ENCODE results near the gene EPHB2.

EPHB2 gene

DNA sequence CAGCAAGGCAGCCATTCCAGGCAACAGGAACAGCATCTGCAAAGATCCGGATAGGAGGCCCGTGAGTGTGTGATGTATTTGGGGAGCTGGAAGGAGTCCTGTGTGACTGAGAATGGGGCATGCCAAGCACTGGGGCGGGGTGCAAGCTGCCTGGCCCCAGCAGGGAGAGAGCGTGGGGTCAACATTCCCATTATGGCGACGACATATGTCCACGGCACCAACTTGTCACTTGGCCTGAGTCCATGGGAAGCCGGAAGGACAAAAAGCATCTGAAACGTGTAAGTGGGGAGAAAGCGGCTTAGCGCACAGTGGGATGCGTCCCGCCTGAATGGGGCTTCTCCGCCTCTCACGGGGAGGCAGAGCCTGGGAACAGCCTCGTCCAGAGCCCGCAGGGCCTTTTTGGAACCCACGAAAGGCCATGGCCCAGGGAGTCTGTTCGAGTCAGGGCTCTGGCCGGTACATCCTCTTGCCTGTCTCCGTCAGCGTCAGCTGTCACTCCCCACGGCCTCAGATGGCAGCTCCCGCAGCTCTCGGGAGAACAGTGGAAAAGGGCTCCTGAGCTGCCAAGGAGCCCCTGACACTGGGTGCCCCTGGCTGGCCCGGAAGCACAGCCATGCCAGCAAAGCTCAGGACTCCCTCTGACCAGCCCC lies 12.4 kb downstream of the EPHB2 start:
- no peak for DNase-seq

DNA sequence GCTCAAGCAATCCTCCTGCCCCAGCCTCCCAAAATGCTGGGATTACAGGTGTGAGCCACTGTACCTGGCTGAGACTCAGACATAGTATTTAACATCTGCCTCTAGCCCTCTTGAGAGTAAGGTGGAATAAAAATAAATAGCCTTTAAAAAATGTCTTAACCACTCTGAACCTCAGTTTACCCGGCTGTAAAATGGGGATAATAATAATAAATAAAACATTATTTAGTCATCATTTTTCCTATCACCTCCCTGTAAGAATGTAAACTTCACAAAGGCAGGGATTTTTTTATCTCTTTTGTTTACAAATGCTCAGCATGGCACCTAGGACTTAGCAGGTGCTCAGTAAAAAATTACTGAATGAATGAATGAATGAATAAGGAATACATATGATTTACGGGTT lies 17.2 kb downstream of the EPHB2 start:
- DNase-seq, result no peak

DNA sequence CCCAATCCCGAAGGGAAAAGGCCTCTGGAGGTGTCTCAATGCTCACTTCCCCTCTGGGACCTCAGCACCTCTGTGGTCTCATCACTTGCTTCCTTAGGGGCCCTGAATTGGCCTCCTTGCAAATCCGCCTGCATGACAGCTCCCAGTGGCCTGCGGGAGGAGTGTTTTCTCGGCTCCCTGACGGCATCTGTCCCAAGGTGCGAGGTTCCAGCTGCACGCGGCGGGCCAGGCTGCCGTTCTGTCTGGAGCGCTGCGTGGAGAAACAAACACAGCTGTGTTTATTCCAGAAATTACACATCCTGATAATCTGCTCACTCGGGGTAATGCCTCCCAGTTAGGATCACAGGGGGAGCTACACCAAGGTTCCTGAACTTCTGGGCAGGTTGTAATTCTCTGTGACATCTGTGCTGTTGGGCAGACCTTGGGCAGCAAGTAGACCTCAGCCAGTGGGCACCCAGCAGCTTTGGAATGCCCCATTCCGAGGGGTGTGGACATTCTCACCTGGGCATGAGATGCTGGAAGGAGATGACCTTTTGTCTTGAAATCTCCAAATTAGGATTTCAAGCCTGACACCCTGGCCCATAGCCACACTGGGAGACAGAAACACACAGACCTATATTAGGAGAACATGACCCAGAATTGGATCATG lies 18.2 kb downstream of the EPHB2 start:
- no peak for DNase-seq

DNA sequence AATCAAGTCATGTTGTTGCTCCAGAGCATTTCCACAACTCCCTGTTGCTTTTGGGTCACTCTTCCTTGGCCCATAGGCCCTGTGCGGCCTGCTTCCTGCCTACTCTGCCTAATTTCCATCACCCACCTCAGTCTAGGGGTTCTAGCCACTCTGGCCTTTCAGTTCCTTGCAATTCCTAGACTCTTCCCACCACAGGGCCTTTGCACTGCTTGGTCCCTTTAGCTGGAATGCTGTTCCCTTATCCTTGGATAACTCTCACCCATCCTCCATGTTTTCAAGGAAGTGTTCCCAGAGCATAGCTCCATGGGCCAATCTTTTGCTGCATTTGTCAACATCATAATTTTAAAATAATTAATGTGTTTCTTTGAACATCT lies 18.7 kb downstream of the EPHB2 start:
- DNase-seq, result no peak

DNA sequence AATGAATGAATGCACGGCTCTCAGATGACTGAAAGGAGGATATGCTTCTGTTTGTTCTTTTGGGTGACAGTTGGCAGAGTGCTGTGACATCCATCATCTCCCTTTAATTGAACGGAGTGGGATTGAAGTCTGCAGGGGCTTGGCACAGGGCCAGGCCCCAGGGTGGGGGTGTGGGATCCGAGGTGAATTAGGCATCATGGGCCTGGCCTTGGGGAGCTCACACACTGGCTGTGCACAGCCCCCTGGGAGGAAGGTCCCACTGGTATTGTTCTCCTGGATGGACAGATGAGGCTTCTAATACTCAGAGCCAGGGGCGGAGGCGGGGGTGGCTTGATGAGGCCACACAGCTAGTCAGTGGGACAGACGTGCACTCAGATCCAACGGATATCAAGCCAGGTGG lies 19.3 kb downstream of the EPHB2 start:
- no peak for DNase-seq

DNA sequence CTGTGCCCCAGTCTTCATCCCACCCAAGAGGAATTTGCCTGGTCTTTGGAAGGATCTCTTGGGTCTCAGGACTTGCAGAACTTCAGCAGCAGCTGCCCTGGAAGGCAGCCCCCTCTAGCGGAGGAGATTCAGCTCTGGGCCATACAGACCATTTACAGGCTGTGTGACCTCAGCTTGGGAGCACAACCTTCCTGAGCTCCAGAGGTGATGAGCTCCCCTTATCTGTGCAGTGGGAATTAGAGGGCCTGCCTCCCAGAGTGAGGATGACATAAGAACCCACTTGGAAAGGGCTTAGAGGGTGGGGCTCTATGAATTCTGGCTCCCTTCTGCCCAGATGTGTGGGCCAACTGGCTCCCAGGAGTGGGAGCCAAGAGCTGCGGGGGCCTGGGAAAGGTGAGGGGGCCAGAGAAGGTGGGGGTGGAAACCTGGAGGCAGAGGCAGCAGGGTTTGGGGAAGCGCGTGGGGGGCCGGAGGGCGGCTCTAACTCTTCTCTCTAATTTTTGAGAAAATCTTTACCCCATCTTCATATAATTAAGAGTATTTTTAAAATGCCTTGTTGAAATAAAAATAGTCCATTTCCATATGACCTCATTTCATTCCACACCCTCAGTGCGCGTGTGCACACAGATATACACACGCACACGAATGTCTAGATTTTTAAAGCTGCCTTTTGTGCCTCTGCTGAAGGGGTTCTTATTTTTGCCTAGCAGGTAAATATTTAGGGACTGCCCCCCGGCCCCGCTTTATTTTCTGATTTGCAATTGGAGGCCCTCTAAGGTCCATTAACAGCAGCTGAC lies 21.5 kb downstream of the EPHB2 start:
- DNase-seq, result no peak

DNA sequence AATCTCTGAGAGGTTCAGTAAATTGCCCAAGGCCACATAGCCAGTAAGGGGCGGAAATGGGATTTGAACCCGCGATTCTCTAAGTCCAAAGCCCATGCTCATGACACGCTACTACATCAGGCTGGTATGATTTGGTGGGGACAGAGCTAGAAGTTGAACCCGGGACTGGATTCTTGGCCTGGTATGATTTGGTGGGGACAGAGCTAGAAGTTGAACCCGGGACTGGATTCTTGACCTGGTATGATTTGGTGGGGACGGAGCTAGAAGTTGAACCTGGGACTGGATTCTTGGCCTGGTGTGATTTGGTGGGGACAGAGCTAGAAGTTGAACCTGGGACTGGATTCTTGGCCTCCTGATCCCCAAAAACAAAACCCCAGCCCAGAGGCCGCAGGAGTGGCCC lies 23.0 kb downstream of the EPHB2 start:
- no peak for DNase-seq

DNA sequence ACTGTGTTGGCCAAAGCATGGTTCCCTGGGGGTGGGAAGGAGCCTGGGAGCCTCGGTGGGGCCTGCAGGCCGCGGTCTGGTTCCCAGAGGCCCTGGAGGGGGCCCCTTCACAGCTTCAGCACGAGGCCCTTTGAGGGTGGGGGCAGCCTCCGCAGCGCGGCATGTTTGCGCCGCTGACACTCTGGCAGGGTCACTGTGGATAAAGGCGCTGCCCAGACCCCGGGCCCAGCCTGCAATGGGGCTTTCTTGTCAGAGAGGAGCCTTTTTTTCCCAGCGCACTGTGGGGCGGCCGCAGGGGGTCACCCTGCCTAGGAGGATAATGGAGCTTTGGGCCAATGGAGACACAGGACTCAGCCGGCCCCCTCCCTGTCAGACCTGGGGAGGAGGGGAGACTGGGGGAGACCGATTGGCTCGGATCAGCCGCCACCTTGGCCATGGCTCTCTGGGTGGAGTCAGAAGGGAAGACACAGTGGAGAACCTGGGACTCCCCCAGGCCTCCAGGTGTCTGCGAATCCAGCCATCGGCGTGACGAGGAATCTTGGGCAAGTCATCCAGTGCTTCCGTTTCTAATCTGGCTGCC lies 26.0 kb downstream of the EPHB2 start:
- no peak for DNase-seq

DNA sequence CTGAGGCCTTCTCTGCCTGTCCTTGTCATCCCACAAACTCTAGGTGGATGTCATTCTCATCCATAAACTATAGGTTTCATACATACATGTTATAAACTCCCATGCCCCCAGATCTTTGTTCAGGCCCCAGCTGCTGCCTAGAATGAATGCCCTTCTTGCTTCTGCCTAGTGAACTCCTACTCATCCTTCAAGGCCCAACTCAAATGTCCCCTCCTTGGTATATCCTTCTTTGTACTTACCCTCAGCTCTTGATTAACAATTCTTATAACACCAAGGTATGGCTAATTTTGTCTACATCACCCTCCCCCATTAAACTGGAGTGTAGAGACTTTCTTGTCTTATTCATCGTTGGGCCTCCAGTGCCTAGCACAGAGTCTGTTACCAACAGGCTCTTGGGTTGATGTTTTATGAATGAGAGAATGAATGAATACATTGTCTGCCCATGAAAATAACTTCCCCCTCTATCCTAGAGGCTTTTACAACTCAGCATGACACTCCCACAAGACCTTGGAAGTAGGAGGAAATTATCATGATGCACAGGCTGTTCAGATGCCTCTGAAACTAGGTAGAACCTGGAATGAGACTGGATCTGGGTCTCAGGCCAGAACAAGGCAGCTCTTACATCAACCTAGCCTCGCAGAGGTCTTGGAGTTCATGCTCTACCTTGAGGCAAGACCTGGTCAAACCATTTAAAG lies 26.9 kb downstream of the EPHB2 start:
- DNase-seq, result no peak

DNA sequence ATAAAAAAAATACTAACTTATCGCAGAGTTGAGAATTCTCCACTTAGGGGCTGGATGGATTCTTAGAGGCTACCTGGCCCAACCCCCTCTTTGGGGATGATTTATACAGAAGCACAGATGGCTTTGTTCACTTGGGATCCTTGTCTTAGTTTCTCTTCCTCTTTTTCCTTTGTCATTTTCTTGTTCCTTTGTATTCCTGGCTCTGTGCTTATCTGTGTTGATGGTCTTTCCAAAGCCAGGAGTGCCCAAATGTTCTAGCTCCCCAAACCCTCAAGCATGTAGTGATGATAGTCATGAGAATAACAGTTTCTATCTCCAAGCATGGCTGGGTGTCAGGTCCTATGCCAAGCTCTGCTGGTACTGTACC lies 27.4 kb downstream of the EPHB2 start:
- no peak for DNase-seq

DNA sequence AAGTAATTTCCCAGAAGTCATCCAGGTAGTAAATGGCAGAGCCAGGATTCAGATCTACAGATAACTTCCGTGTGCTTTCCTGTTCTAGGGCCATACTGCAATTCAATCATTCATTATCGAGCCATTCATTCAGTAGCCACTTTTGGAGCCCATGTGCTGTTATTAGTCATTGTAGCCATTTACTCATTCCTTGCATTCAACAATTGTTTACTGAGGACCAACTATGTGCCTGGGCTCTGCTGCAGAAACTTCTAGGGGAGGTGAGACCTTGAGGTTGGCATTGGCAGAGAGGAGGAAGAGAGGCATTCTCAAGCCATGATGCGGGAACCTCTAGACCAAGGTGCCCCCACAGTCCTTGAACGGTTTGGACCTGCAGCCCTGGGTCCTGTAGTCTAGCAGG lies 27.9 kb downstream of the EPHB2 start:
- DNase-seq, result no peak

DNA sequence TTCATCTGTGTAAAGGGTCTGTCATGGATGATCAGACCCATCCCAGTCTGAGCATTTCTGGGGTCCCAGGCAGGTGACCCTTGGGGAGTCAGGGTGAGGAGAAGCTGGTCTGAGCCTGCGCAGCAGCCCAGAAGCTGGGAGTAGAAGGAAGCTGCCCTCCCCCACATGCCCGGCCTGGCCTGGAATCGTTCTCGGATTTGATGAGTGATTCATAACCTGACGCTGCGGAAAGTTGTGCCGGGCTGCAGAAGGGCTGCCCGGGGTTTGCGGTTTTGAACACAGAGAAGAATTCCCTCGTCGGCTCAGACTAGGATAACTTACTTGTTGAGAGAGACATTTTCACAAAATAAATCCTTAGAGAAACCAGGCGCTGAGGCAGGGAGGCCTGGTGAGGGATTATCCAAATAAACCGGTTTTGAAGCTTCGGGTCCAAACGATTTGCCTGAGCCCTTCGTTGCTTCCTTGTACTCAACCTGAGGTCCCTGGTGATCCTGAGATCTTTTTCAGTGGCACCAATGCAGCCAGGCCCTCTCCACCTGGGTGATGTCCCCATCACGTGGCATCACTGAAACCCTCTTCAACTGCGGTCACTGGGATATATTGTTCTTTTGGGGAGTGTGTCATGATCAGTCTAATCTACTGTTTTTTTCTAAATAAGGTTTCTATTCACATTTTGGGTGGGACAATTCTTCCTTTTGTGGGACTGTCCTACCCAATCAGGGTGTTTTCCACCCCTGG lies 29.2 kb downstream of the EPHB2 start:
- DNase-seq, result no peak

DNA sequence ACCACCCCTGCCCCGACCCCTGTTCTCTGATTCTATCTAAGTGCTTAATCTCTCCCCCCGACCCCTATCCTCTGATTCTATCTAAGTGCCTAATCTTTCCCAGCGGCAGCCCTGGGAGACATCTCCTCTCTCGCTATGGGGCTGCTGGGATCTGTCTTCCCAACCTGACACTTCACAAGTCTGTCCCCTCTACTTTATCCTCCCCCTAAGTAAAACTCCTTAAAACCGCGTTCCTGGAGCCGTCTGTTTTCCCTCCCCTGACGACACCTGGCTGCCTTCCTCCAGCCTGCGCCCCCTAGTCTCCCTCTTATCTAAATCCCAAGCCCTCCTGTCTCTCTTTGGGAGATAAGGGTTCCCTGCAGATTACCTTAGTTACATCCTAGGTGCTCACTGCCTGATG lies 30.5 kb downstream of the EPHB2 start:
- no peak for DNase-seq

DNA sequence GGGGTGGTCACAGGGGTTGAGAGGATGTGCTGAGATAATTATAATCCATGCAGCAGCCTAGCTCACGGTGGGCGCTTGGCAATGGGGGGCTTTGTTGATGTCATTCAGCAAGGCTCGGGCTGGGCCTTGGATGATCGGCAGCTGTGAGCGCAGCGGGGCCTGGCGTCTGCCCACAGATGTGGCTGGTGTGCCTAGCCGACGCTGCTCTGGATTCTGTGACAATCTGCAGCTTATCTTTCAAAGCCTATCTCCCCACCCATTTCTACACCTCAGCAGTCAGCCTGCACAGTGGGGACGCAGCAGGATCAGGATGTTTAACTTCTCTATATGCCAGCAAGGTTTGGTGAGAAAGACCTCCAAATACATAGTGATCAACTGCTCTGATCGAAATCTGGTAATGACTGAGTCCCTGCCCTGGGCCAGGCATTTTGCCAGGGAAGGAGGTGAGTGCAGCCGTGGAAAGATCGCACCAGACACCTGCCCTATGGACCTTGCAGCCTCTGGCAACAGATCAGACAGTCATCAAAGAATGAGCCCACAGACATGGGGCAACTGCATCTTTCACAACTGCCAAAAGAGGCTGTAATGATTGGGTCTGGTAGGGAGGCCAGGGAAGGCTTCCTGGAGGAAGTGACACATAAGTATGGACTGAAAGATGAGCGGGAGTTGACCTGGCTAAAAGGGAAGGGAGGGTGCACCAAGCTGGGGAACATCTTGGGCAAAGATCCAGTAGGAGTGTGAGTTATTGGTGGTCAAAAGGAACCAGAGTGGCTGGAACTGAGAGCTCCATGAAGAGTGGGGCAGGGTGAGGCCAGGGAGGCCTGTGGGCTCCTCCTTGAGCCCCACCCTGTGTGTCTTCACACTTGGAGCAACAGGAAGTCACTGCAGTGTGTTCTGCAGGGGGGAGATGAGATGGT lies 35.3 kb downstream of the EPHB2 start:
- DNase-seq, result no peak

DNA sequence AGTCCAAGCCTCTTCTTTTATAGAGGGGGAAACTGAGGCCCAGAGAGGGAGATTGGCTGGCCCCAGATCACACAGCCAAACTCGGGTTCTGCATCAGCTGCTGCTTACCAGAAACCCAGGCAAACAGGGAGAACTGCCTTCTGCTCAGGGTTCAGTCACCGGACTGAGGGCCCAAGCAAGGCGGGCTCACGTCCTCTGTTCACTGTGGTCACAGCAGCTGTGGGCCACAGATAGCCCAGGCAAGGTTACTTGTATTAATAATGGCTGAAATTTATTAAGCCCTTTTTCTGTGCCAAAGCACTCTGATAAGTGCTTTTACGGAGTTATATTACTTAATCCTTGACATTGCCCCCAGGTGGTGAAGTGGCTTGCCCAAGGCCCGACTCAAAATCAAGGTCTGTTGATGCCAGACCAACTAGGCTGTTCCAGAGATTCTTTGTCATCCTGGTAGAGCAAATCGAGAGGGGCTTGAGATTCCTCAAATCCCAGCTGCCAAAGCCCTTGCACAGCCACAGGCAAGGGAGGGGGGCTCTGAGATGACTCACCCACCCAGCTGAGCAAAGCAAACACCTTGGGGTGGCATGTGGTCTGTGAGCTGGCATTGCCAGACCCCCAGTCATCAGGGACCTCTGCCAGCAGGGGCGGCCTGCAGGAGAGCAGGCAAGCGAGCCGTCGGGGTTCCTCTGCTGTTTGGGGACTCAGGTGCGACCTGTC lies 36.5 kb downstream of the EPHB2 start:
- DNase-seq, result no peak

DNA sequence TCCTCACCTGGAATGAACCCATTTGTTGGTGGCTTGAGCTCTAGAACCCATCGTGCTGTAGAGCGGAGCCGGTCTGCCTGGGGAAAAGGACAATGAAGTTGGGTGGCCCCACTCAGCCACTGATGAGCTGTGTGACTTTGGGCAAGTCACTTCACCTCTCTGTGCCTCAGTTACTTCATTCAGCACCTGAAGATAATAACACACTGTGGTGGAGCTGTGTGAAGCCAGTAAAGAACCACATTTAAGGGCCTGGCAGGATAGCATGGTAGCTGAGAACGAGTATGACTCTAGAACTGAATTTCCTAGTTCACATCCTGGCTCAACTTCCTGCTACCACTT lies 37.1 kb downstream of the EPHB2 start:
- no peak for DNase-seq

DNA sequence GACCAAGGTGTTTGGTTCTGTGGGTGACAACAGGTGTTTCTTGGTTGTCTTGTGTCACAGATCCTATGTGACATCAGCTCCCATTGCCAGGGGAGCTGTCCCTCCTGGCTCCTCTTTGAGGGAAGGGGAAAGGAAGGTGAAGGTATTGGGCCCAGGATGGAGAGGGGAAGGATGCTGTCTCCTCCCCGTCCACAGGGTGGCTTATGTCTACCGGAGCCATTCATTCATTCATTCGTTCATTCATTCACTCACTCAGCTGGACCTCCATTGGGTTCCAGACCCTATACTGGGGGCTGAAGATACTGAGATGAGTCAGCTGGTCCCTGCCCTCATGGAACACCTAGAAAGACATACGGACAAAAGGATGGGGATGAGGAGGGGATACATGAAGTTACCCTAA lies 38.9 kb downstream of the EPHB2 start:
- DNase-seq, result no peak

DNA sequence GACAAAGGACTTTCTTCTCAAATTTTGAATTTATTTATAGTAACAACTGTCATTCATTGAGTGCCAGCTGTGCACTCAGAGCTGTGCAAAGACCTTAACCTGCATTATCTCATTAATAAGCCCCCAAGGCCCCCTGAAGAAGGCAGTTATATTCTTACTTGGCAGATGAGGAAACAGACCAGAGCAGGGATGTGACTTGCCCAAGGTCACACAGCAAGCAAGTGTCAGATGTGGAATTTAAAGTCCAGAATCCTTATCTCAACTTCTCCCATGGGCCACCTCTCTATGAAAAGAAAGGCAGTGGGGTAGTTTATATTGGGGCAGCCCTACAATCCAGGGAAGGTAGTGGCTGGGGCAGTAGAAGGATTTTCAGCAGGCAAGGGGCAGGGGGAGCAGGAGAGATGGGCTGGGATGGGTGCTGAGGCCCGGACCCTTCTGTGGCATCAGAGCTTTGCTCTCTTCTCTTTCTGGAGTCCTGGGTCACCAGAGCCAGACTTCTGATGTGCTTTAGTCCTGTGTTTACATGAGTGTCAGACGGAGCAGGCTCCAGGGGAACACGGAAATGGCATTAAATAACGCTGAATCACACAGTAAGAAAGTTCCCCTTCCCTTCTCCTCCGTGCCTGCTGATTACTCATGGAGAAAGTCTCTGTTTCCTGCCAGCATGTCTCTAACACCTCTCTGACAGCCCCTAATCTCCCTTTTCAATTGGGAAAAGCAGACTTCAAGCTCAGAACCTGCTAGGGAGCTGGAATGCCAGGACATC lies 39.5 kb downstream of the EPHB2 start:
- peak; percentile 63 for DNase-seq

DNA sequence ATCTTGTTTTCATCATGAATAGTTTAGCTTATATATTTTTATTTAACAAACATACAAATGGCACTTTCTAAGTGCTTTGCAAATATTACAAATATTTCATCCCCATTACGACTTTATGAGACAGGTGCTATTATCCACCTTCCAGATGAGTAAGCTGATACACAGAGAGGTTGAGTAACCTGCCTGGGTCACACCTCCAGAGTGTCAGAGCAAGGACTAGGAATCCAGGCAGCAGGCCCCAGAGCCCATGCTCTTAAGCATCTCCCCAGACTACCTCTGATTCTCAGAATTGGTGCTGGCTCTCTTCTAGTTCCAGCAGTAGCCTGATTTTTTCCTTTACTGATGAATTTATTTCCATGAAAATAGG lies 40.0 kb downstream of the EPHB2 start:
- no peak for DNase-seq

DNA sequence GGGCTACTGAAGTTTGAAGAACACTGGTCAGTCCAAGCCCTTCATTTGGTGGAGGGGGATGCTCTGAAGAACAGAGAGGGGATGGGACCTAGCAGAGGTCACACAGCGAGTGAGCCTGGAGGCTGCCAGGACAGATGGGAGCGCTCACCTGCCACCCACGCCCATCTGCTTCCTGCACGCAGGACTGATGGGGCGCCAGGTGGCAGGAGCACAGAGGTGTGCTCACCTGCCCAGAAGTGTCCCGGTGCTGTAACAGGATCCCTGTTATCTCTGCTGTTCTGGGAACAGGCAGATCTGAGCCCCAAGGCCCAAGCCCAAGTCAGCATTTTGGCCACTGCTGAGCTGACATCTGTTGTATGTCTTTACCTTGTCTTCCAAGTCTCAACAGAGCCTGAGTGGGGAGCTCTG lies 40.5 kb downstream of the EPHB2 start:
- no peak for DNase-seq

All from GDM1 (cell line).